ENCODE data around the gene CRYBG2. TPM values are rescaled to one million over a fixed set of nuclear protein-coding genes. Genes with fewer than 3 reads are reported as not detected.

CRYBG2 gene
- total and polyA plus RNA-seq, 2 of the 8 experiments (the other 6 are each of a cell fraction or from before 2014, with no cell fraction given), result 14.2 to 17.0 TPM

DNA sequence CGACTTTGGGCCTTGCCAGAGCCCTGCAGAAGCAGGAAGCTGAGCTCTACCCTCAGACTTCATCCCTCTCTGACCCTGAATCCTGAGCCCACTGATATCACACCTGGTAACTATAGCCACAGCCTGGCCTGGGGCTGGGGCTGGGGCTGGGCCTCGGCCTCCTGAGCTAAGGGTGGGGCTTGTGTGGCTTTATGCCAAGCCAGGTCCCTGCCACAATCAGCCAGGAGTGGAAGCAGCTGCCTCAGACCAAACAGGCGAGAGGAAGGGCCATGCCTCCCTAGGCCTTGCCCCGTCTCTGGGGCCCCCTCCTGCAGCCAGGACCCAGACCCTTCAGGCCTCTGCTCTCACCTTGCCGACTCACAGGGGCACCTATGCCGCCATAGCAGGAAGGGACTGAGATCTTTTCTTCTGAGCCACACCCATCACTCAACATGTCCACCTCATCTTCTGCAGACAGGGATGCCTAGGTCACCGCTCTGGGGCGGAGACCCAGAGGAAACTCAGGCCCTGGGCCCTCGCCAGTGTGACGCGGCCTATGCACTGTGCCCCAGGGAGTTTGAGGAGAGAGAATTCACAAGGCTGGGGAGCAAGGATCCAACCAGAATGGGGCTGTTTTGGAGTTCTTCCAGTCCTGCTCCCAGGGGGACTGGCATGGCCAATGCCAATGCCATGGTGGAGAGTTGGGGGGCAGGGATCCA is 53.2 kb downstream of the CRYBG2 start (continued):
- TF ChIP-seq NANOG (IDR thresholded peaks at IDR 0.05; ENCODE audit: insufficient read depth, low read depth, low read length, poor library complexity, severe bottlenecking) (no peak), CEBPB (IDR thresholded peaks at IDR 0.05; ENCODE audit: low read depth, low read length) (no peak)
